ENCODE measurements around the gene FAM131C.

The FAM131C gene

GRCh38 chr1:16073490-16074119, at the start of gene FAM131C:
FAM131C (minus strand) TSS chr1:16073651; CDS start chr1:16073442, 209 bp downstream.
- peak; percentile 14 for TF ChIP-seq CTCF (IDR thresholded peaks at IDR 0.05; ENCODE audit: insufficient read depth, low read depth, low read length, missing control alignments)
- peak; percentile 37 for DNase-seq (ENCODE audit: low read depth)
- peak within 1 kb of the TSS; percentile 37 for H3K4me3 ChIP-seq (ENCODE audit: low read length)

DNA sequence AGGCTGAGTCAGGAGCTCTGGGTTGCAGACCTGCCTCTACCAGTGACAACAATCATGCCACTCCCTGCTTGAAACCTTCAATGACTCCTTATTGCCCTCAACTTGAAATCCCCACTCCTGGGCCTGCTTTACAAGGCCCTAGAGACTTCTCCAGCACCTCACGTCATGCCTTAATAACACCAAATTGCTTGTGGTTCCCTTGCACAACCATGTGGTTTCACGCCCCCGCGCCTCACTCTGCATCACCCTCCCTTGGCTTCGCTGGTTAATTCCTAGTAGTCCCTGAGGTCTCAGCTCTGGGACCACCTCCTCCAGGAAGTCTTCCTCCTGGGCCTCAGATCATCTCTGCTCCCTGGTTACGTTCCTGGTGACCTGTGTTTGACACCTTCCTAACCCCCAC, 49.5 kb upstream of the FAM131C start:
- H3K4me3 ChIP-seq (ENCODE audit: low read length) = no peak overlapping the region
- DNase-seq (ENCODE audit: low read depth) = peak; percentile 97
- no peak for TF ChIP-seq CTCF (IDR thresholded peaks at IDR 0.05; ENCODE audit: insufficient read depth, low read depth, low read length, missing control alignments)

- no peak for TF ChIP-seq CTCF (IDR thresholded peaks at IDR 0.05; ENCODE audit: insufficient read depth, low read depth, low read length, missing control alignments)
- no peak for DNase-seq (ENCODE audit: low read depth)
- H3K4me3 ChIP-seq (ENCODE audit: low read length) = no peak overlapping the region
Observed at GRCh38 chr1:16122350-16122881, 49.0 kb upstream of the FAM131C start.

DNA sequence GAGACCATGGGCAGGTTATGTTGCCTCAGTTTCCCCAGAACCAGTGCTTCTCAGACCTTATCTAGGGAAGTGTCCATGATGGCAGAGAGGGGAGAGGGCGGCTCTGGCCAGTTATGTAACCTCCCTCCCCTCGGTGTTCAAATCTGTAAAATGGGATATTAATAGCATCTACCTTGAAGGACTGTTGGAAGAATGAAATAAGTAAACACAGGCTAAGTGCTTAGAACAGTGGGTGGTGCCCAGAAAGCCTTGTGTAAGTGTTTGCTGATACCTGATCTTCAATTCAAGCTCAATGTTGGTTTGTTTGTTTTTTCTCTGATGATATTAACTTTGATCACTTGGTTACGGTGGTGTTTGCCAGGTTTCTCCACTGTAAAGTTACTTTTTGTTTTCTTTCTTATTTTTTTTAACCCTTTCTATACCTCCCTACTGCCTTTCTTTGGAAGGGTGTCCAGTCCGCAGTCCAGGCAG, 47.5 kb upstream of the FAM131C start:
- TF ChIP-seq CTCF (IDR thresholded peaks at IDR 0.05; ENCODE audit: insufficient read depth, low read depth, low read length, missing control alignments) = no peak
- peak; percentile 53 for DNase-seq (ENCODE audit: low read depth)
- no peak overlapping the region for H3K4me3 ChIP-seq (ENCODE audit: low read length)

DNA sequence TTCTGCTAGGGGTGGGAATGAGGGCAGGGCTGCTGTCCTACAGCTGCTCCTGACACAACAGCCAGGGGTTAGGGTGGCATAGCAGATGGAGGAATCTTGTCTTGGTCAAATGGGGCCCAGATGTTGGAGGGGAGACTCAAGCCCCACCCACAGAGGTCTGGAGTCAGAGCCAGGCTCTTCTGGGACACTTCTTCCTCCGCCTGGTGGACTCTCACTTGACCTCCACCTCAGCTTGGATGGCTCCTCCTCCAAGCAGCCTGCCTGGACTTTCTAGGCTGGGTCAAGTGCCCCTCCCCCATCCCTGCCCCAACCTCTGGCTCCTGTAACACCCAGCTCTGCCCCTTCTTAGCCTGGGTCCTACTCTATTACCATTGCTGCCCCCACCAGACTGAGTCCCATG, 47.0 kb upstream of the FAM131C start:
- TF ChIP-seq CTCF (IDR thresholded peaks at IDR 0.05; ENCODE audit: insufficient read depth, low read depth, low read length, missing control alignments) = no peak
- H3K4me3 ChIP-seq (ENCODE audit: low read length) = no peak overlapping the region

GRCh38 chr1:16119926-16120325, 46.5 kb upstream of the FAM131C start:
- no peak for TF ChIP-seq CTCF (IDR thresholded peaks at IDR 0.05; ENCODE audit: insufficient read depth, low read depth, low read length, missing control alignments)
- no peak for DNase-seq (ENCODE audit: low read depth)
- H3K4me3 ChIP-seq (ENCODE audit: low read length) = no peak overlapping the region

More for the DNA sequence above, 47.0 kb upstream of the FAM131C start:
- no peak for DNase-seq (ENCODE audit: low read depth)

- TF ChIP-seq CTCF (IDR thresholded peaks at IDR 0.05; ENCODE audit: insufficient read depth, low read depth, low read length, missing control alignments) = no peak
- DNase-seq (ENCODE audit: low read depth) = no peak
- no peak overlapping the region for H3K4me3 ChIP-seq (ENCODE audit: low read length)
Observed at GRCh38 chr1:16119504-16119903, 46.1 kb upstream of the FAM131C start.
